MM.1S (cell line): ENCODE data around the gene ISOC2.
A peak's percentile ranks its signal among the peaks of the same experiment; 100 is the strongest.

Experiments
- DNase-seq: peaks from one replicate; pipeline ENCODE4 v3.0.0-alpha.2; 2015
- H2AFZ ChIP-seq: fragments of 300-600 bp; sonication (generic); 2 replicates; pipeline ENCODE4 v1.6.0; 2016; ENCODE audit warnings: antibody characterized with exemption, low read length
- H3F3A ChIP-seq: fragments of 300-600 bp; sonication (generic); 2 replicates; pipeline ENCODE4 v1.6.1; 2016; ENCODE audit warnings: mild to moderate bottlenecking, antibody characterized with exemption, low read length, moderate library complexity, mixed read lengths; ENCODE audit not compliant: insufficient read depth
- H3K27ac ChIP-seq: fragments of 300-600 bp; sonication (generic); 2 replicates; pipeline ENCODE4 v1.5.1; 2016; ENCODE audit warnings: mild to moderate bottlenecking, low read length
- H3K27me3 ChIP-seq: fragments of 300-600 bp; sonication (generic); replicated peaks from 2 replicates; pipeline ENCODE4 v1.6.0; 2016; ENCODE audit warnings: low read length; ENCODE audit not compliant: insufficient read depth
- H3K36me3 ChIP-seq: fragments of 300-600 bp; sonication (generic); replicated peaks from 2 replicates; pipeline ENCODE4 v1.6.1; 2016; ENCODE audit warnings: mild to moderate bottlenecking, low read length, mixed read lengths; ENCODE audit not compliant: insufficient read depth
- H3K4me1 ChIP-seq: fragments of 300-600 bp; sonication (generic); 2 replicates; pipeline ENCODE4 v1.6.1; 2016; ENCODE audit warnings: low read length, mixed read lengths
- H3K4me2 ChIP-seq: fragments of 300-600 bp; sonication (generic); 2 replicates; pipeline ENCODE4 v1.6.0; 2016; ENCODE audit warnings: low read depth, low read length
- H3K4me3 ChIP-seq: fragments of 300-600 bp; sonication (generic); 2 replicates; pipeline ENCODE4 v1.5.1; 2016; ENCODE audit warnings: low read length, mixed read lengths
- H3K79me2 ChIP-seq: fragments of 300-600 bp; sonication (generic); 2 replicates; pipeline ENCODE4 v1.6.1; 2016; ENCODE audit warnings: mixed run types, low read length, mixed read lengths
- H3K9ac ChIP-seq: fragments of 300-600 bp; sonication (generic); 2 replicates; pipeline ENCODE4 v1.6.1; 2016; ENCODE audit warnings: low read length, mixed read lengths
- H3K9me2 ChIP-seq: fragments of 300-600 bp; sonication (generic); replicated peaks from 2 replicates; pipeline ENCODE4 v1.6.1; 2016; ENCODE audit warnings: mild to moderate bottlenecking, low read length, mixed read lengths; ENCODE audit not compliant: insufficient read depth
- H3K9me3 ChIP-seq: fragments of 300-600 bp; sonication (generic); replicated peaks from 2 replicates; pipeline ENCODE4 v1.6.1; 2016; ENCODE audit warnings: mild to moderate bottlenecking, low read length, mixed read lengths; ENCODE audit not compliant: insufficient read depth
- H4K20me1 ChIP-seq: fragments of 300-600 bp; sonication (generic); 2 replicates; pipeline ENCODE4 v1.6.1; 2016; ENCODE audit warnings: mild to moderate bottlenecking, low read length, moderate library complexity, mixed read lengths; ENCODE audit not compliant: insufficient read depth
- CTCF ChIP-seq: fragments of 300-600 bp; sonication (generic); IDR thresholded peaks from 2 replicates; pipeline ENCODE4 v1.5.1; 2016; ENCODE audit warnings: antibody characterized with exemption, low read length, mixed read lengths
- EZH2 ChIP-seq: fragments of 300-600 bp; sonication (generic); optimal IDR thresholded peaks from 2 replicates; pipeline ENCODE3; 2017; ENCODE audit warnings: low read depth, mild to moderate bottlenecking, antibody characterized with exemption, low read length, mixed read lengths
- EZH2phosphoT487 ChIP-seq: fragments of 300-600 bp; sonication (generic); IDR thresholded peaks from 2 replicates; pipeline ENCODE4 v1.6.1; 2018; ENCODE audit warnings: antibody characterized with exemption, low read length

The ISOC2 gene

GRCh38 chr19:55437410-55437809, 24.0 kb downstream of the ISOC2 start:
- no peak overlapping the region for H2AFZ ChIP-seq
- H3F3A ChIP-seq, result no peaks in the 10 kb centered on the region
- TF ChIP-seq EZH2 (no peak), EZH2phosphoT487 (no peak), CTCF (no peak)

DNA sequence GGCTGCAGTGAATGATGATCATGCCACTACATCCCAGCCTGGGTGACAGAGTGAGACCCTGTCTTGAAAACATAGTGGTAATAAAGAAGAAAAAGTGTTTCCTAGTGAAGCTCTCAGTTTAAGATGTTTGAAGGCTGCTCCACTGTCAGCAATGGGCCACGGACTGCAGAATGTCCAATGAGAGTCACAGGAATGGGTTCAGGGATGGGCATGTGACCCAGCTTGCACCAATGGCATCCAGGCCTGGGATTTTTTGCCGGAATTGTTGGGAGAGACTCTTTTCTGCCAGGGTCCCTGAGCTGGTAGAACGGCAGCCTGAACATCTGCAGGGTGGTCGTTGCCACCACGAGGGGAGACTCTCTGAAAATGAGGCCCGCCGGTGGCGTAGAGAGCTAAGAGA, 24.6 kb downstream of the ISOC2 start:
- no peaks in the 10 kb centered on the region for H3K4me1 ChIP-seq
- H3K27me3 ChIP-seq, result peaks cover 34% of the 10 kb centered on the region
- no peaks in the 10 kb centered on the region for H3K9me3 ChIP-seq
- H3K27ac ChIP-seq, result no peak overlapping the region
- H3K4me2 ChIP-seq, result no peak overlapping the region
- no peaks in the 10 kb centered on the region for H3K9me2 ChIP-seq
- TF ChIP-seq EZH2phosphoT487 (no peak), CTCF (no peak), EZH2 (no peak)
- H3K79me2 ChIP-seq, result no peaks in the 10 kb centered on the region
- no peak overlapping the region for H3K9ac ChIP-seq
- no peak overlapping the region for H2AFZ ChIP-seq
- no peak for DNase-seq
- H3F3A ChIP-seq, result no peaks in the 10 kb centered on the region
- no peaks in the 10 kb centered on the region for H3K36me3 ChIP-seq
- H3K4me3 ChIP-seq, result no peak overlapping the region
- no peaks in the 10 kb centered on the region for H4K20me1 ChIP-seq

More at GRCh38 chr19:55437410-55437809, 24.0 kb downstream of the ISOC2 start:
- no peaks in the 10 kb centered on the region for H3K79me2 ChIP-seq
- H3K4me1 ChIP-seq, result no peaks in the 10 kb centered on the region
- H3K9ac ChIP-seq, result no peak overlapping the region
- no peaks in the 10 kb centered on the region for H3K9me3 ChIP-seq
- H3K27ac ChIP-seq, result no peak overlapping the region
- no peaks in the 10 kb centered on the region for H4K20me1 ChIP-seq
- no peak overlapping the region for H3K4me2 ChIP-seq
- H3K36me3 ChIP-seq, result no peaks in the 10 kb centered on the region
- peak; percentile 48 for DNase-seq
- H3K4me3 ChIP-seq, result no peak overlapping the region
- H3K9me2 ChIP-seq, result no peaks in the 10 kb centered on the region
- H3K27me3 ChIP-seq, result peaks cover 36% of the 10 kb centered on the region

DNA sequence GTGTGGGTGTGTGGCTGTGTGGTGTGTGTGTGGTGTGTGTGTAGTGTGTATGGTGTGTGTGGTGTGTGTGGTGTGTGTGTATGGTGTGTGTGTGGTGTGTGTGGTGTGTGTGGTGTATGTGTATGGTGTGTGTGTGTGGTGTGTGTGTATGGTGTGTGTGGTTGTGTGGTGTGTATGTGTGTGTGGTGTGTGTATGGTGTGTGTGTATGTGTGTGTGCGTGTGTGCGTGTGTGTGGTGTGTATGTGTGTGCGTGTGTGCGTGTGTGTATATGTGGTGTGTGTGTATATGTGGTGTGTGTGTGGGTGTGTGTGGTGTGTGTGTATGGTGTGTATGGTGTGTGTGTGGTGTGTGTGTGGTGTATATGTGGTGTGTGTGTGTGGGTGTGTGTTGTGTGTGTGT, 26.4 kb downstream of the ISOC2 start:
- Histone ChIP-seq H3K4me3 (no peak overlapping the region), H2AFZ (no peak overlapping the region), H3K9me2 (no peaks in the 10 kb centered on the region), H3K9ac (no peak overlapping the region), H3K27ac (no peak overlapping the region), H3K27me3 (peaks cover 25% of the 10 kb centered on the region), H4K20me1 (no peaks in the 10 kb centered on the region), H3K4me1 (no peaks in the 10 kb centered on the region), H3F3A (no peaks in the 10 kb centered on the region), H3K4me2 (no peak overlapping the region), H3K36me3 (no peaks in the 10 kb centered on the region), H3K79me2 (no peaks in the 10 kb centered on the region), H3K9me3 (no peaks in the 10 kb centered on the region)
- TF ChIP-seq EZH2 (no peak), EZH2phosphoT487 (no peak), CTCF (no peak)
- no peak for DNase-seq
